PC-3 (cell line): ENCODE results near the gene SPRY4. TPM values are rescaled to one million over a fixed set of nuclear protein-coding genes. Genes with fewer than 3 reads are reported as not detected.
"Not testable (repeated sequence)": the region's sequence is repeated elsewhere in the genome, so short reads cannot be mapped to it uniquely, and the experiment has no call there.

Experiments
- ATAC-seq: fragments of 200-7000 bp; cut with Tn5 transposase; 2 replicates; pipeline ENCODE4 v1.9.1; 2020; ENCODE audit warnings: mild to moderate bottlenecking, moderate library complexity
- BruUV-seq: library from RNA; stranded (reverse); fragments of 400-500 nt; replicated peaks from 2 replicates; lab custom pipeline; 2021; lab: Mats Ljungman, UMichigan
- CTCF ChIA-PET: fragments of 300-600 bp; sonication (Branson Sonifier 250); formaldehyde crosslinking; loops from one replicate; lab custom pipeline; 2022; ENCODE audit warnings: antibody characterized with exemption; lab: Charles Lee
- POLR2A ChIA-PET: fragments of 300-600 bp; sonication (Branson Sonifier 250); formaldehyde crosslinking; loops from one replicate; lab custom pipeline; 2022; ENCODE audit warnings: antibody characterized with exemption; ENCODE audit not compliant: unreplicated experiment; lab: Charles Lee
- DNase-seq: peaks from one replicate; pipeline ENCODE4 v3.0.0-alpha.2; 2015
- H2AFZ ChIP-seq: fragments of 300-600 bp; sonication (generic); 2 replicates; pipeline ENCODE4 v1.6.0; 2016; ENCODE audit warnings: antibody characterized with exemption, low read length
- H3F3A ChIP-seq: fragments of 300-600 bp; sonication (generic); one replicate; pipeline ENCODE4 v1.6.0; 2017; ENCODE audit warnings: antibody characterized with exemption, low read length, control low read depth, mild to moderate bottlenecking; ENCODE audit not compliant: unreplicated experiment
- H3K27ac ChIP-seq: fragments of 300-600 bp; sonication (generic); 2 replicates; pipeline ENCODE4 v1.5.1; 2016; ENCODE audit warnings: mild to moderate bottlenecking, low read length
- H3K27me3 ChIP-seq: fragments of 300-600 bp; sonication (generic); 2 replicates; pipeline ENCODE4 v1.6.1; 2016; ENCODE audit warnings: low read length, mixed read lengths
- H3K36me3 ChIP-seq: fragments of 300-600 bp; sonication (generic); 2 replicates; pipeline ENCODE4 v1.6.1; 2016; ENCODE audit warnings: low read depth, mixed run types, low read length, mixed read lengths
- H3K4me1 ChIP-seq: fragments of 300-600 bp; sonication (generic); 2 replicates; pipeline ENCODE4 v1.5.1; 2016; ENCODE audit warnings: low read length; ENCODE audit not compliant: insufficient read depth
- H3K4me2 ChIP-seq: fragments of 300-600 bp; sonication (generic); 2 replicates; pipeline ENCODE4 v1.6.0; 2016; ENCODE audit warnings: low read length
- H3K4me3 ChIP-seq: fragments of 300-600 bp; sonication (generic); 2 replicates; pipeline ENCODE4 v1.5.1; 2016; ENCODE audit warnings: mild to moderate bottlenecking, low read length, mixed read lengths
- H3K79me2 ChIP-seq: fragments of 300-600 bp; sonication (generic); 2 replicates; pipeline ENCODE4 v1.6.1; 2017; ENCODE audit warnings: low read length, mixed read lengths
- H3K9ac ChIP-seq: fragments of 300-600 bp; sonication (generic); 2 replicates; pipeline ENCODE4 v1.6.0; 2016; ENCODE audit warnings: mild to moderate bottlenecking, low read length
- H3K9me2 ChIP-seq: fragments of 300-600 bp; sonication (generic); replicated peaks from 2 replicates; pipeline ENCODE4 v1.6.1; 2016; ENCODE audit warnings: mixed run types, low read length, mixed read lengths
- H3K9me3 ChIP-seq: fragments of 300-600 bp; sonication (generic); 2 replicates; pipeline ENCODE4 v1.6.1; 2016; ENCODE audit warnings: low read length, mixed read lengths
- H4K20me1 ChIP-seq: fragments of 300-600 bp; sonication (generic); 2 replicates; pipeline ENCODE4 v1.6.1; 2016; ENCODE audit warnings: low read length, mixed read lengths
- CTCF ChIP-seq: fragments of 300-600 bp; sonication (generic); conservative IDR thresholded peaks from 2 replicates; pipeline ENCODE4 v1.5.1; 2017; ENCODE audit warnings: antibody characterized with exemption, low read depth, mild to moderate bottlenecking, low read length
- EZH2 ChIP-seq: fragments of 300-600 bp; sonication (generic); IDR thresholded peaks from one replicate; pipeline ENCODE4 v1.6.1; 2017; ENCODE audit warnings: antibody characterized with exemption, mild to moderate bottlenecking, low read length; ENCODE audit not compliant: unreplicated experiment
- EZH2phosphoT487 ChIP-seq: fragments of 300-600 bp; sonication (generic); IDR thresholded peaks from 2 replicates; pipeline ENCODE4 v1.6.1; 2018; ENCODE audit warnings: mild to moderate bottlenecking, antibody characterized with exemption, low read length, borderline replicate concordance
- intact Hi-C: fragments of 100-400 bp; cut with micrococcal nuclease; formaldehyde crosslinking; loops from 2 replicates; pipeline ENCODE4 v1.9.0; 2023
- total RNA-seq: library from RNA; depleted of rRNA; stranded (reverse); fragments of >200 nt; gene quantifications from 2 replicates; pipeline ENCODE4 v1.2.3, GENCODE V29; 2014

The SPRY4 gene
- total RNA-seq, 1 experiment from 2014 or later, result 38.4 TPM

GRCh38 chr5:142300677-142301076 is 24.1 kb downstream of the SPRY4 start:
- Histone ChIP-seq H3K9me3 (no peaks in the 10 kb centered on the region), H3K79me2 (no peaks in the 10 kb centered on the region), H3F3A (no peaks in the 10 kb centered on the region), H3K9me2 (no peaks in the 10 kb centered on the region), H3K27me3 (no peaks in the 10 kb centered on the region), H3K4me1 (0 out of 2 replicates have a peak, but pooled peaks cover 3% of the 10 kb centered on the region), H3K27ac (no peak overlapping the region), H3K4me2 (no peak overlapping the region), H3K9ac (no peak overlapping the region), H3K36me3 (no peaks in the 10 kb centered on the region), H3K4me3 (no peak overlapping the region), H4K20me1 (no peaks in the 10 kb centered on the region), H2AFZ (no peak overlapping the region)
- intact Hi-C loops, result no loop called here
- no peak for ATAC-seq
- no TSS peak for BruUV-seq
- no peak for DNase-seq
- POLR2A ChIA-PET, result no interaction called here
- TF ChIP-seq CTCF, result no peak
- no peak for TF ChIP-seq EZH2
- no peak for TF ChIP-seq EZH2phosphoT487
- CTCF ChIA-PET, result no interaction called here

GRCh38 chr5:142298789-142299188 is 26.0 kb downstream of the SPRY4 start:
- no peak for TF ChIP-seq EZH2phosphoT487
- TF ChIP-seq CTCF, result no peak
- no peak for TF ChIP-seq EZH2
- no peaks in the 10 kb centered on the region for H4K20me1 ChIP-seq
- H3K9ac ChIP-seq, result no peak overlapping the region
- ChIA-PET CTCF (no interaction called here), POLR2A (no interaction called here)
- 0 out of 2 replicates have a peak, but pooled peaks cover 4% of the 10 kb centered on the region for H3K4me1 ChIP-seq
- ATAC-seq (no peak), DNase-seq (no peak)
- no peaks in the 10 kb centered on the region for H3K79me2 ChIP-seq
- no peak overlapping the region for H3K4me3 ChIP-seq
- no peaks in the 10 kb centered on the region for H3K36me3 ChIP-seq
- BruUV-seq, result no TSS peak
- no peaks in the 10 kb centered on the region for H3F3A ChIP-seq
- H3K9me3 ChIP-seq, result no peaks in the 10 kb centered on the region
- intact Hi-C loops, result no loop called here
- H3K27me3 ChIP-seq, result no peaks in the 10 kb centered on the region
- no peaks in the 10 kb centered on the region for H3K9me2 ChIP-seq
- H2AFZ ChIP-seq, result no peak overlapping the region
- H3K27ac ChIP-seq, result no peak overlapping the region
- no peak overlapping the region for H3K4me2 ChIP-seq

- POLR2A ChIA-PET, result not testable (repeated sequence)
These were observed 27.0 kb downstream of the SPRY4 start for GRCh38 chr5:142297786-142298185.

More at GRCh38 chr5:142297786-142298185, 27.0 kb downstream of the SPRY4 start:
- H3K4me2 ChIP-seq, H3K27me3 ChIP-seq, H3K9me2 ChIP-seq, DNase-seq, H3K36me3 ChIP-seq, H3K9me3 ChIP-seq, H3K9ac ChIP-seq, H3K27ac ChIP-seq, H3K79me2 ChIP-seq, intact Hi-C loops, CTCF ChIA-PET, ATAC-seq, H4K20me1 ChIP-seq, BruUV-seq, H3K4me1 ChIP-seq, H3K4me3 ChIP-seq, H2AFZ ChIP-seq, H3F3A ChIP-seq: not testable (repeated sequence)
